HCT116 (cell line): ENCODE measurements around the gene SNRNP25. TPM values are rescaled to one million over a fixed set of nuclear protein-coding genes. Genes with fewer than 3 reads are reported as not detected.
A peak's percentile ranks its signal among the peaks of the same experiment; 100 is the strongest.

Source experiments
- ATAC-seq: fragments of 200-7000 bp; cut with Tn5 transposase; 2 replicates; pipeline ENCODE4 v1.9.1; 2020; ENCODE audit warnings: mild to moderate bottlenecking, moderate library complexity
- BruUV-seq: library from RNA; stranded (reverse); fragments of 400-500 nt; replicated peaks from 2 replicates; lab custom pipeline; 2021; lab: Mats Ljungman, UMichigan
- CTCF ChIA-PET: fragments of 300-600 bp; sonication (Branson Sonifier 250); formaldehyde crosslinking; loops from one replicate; lab custom pipeline; 2021; ENCODE audit warnings: antibody characterized with exemption; lab: Charles Lee
- POLR2A ChIA-PET: fragments of 300-600, 350-600 bp; sonication (Branson Sonifier 250); formaldehyde crosslinking; loops from one replicate; lab custom pipeline; 2021; ENCODE audit warnings: antibody characterized with exemption; lab: Charles Lee
- RAD21 ChIA-PET, 2 experiments: fragments of 300-600 bp; sonication (Branson Sonifier 250); formaldehyde crosslinking; loops; one replicate each; lab custom pipeline; 2023; ENCODE audit warnings: low total read pairs in 2 of 2; ENCODE audit not compliant: uncharacterized antibody in 2 of 2, unreplicated experiment in 2 of 2, low non-redundant PET in 1 of 2; lab: Charles Lee
- DNase-seq: peaks from one replicate; pipeline ENCODE4 v3.0.0-alpha.2; 2010; ENCODE audit warnings: low read depth, low spot score
- H2AFZ ChIP-seq: fragments of 200-600 bp; shearing (Covaris generic), sonication (generic); 2 replicates; pipeline ENCODE4 v1.6.1; 2017; ENCODE audit warnings: low read depth, mixed run types, mixed read lengths, antibody characterized with exemption, low read length; ENCODE audit not compliant: poor library complexity, severe bottlenecking
- H3K27ac ChIP-seq: 2 replicates; pipeline ENCODE4 v1.5.1; 2012; ENCODE audit warnings: low read depth, low read length
- H3K27me3 ChIP-seq: fragments of 200-600 bp; sonication (generic); 2 replicates; pipeline ENCODE4 v1.6.1; 2016; ENCODE audit warnings: mixed run types, low read length, mixed read lengths; ENCODE audit not compliant: insufficient read depth
- H3K36me3 ChIP-seq, 2 experiments: fragments of 200-500 bp in 1 of 2; fragments of 200-600 bp in 1 of 2; sonication (Bioruptor generic) in 1 of 2; sonication (generic) in 1 of 2; 2 replicates each; pipeline versions ENCODE4 v1.5.1 to v1.6.1; 2014 to 2016; ENCODE audit warnings: low read length in 2 of 2, inconsistent platforms in 1 of 2, mixed read lengths in 1 of 2, mixed run types in 1 of 2; ENCODE audit not compliant: insufficient read depth in 2 of 2, control insufficient read depth in 1 of 2
- H3K4me1 ChIP-seq, 2 experiments: fragments of 200-600 bp in 1 of 2; sonication (generic) in 1 of 2; 2 replicates each; pipeline versions ENCODE4 v1.5.1 to v1.6.1; 2012 to 2017; ENCODE audit warnings: low read length in 2 of 2, inconsistent platforms in 1 of 2, mild to moderate bottlenecking in 1 of 2, mixed read lengths in 1 of 2, mixed run types in 1 of 2, moderate library complexity in 1 of 2; ENCODE audit not compliant: insufficient read depth in 2 of 2, control insufficient read depth in 1 of 2
- H3K4me2 ChIP-seq: fragments of 200-600 bp; sonication (generic); 2 replicates; pipeline ENCODE4 v1.6.1; 2017; ENCODE audit warnings: mixed run types, low read length, mixed read lengths
- H3K4me3 ChIP-seq, 2 experiments: fragments of 200-600 bp in 1 of 2; sonication (generic) in 1 of 2; replicated peaks in 1 of 2; 2 replicates each; pipeline ENCODE4 v1.5.1; 2011 to 2016; ENCODE audit warnings: low read length in 2 of 2, control low read depth in 1 of 2, low read depth in 1 of 2, mild to moderate bottlenecking in 1 of 2, mixed read lengths in 1 of 2, mixed run types in 1 of 2
- H3K79me2 ChIP-seq: fragments of 200-600 bp; sonication (generic); 2 replicates; pipeline ENCODE4 v1.6.1; 2017; ENCODE audit warnings: mild to moderate bottlenecking, mixed run types, low read length, moderate library complexity, mixed read lengths; ENCODE audit not compliant: insufficient read depth
- H3K9ac ChIP-seq: fragments of 200-600 bp; sonication (generic); 2 replicates; pipeline ENCODE4 v1.6.1; 2016; ENCODE audit warnings: low read length, mixed read lengths
- H3K9me2 ChIP-seq: fragments of 200-600 bp; sonication (generic), shearing (Covaris generic); 2 replicates; pipeline ENCODE4 v1.6.1; 2017; ENCODE audit warnings: mixed run types, mild to moderate bottlenecking, moderate library complexity; ENCODE audit not compliant: insufficient read depth
- H3K9me3 ChIP-seq, 2 experiments: fragments of 200-500 bp in 1 of 2; fragments of 200-600 bp in 1 of 2; sonication (Bioruptor generic) in 1 of 2; sonication (generic) in 1 of 2; 2 replicates each; pipeline ENCODE4 v1.6.1; 2014 to 2017; ENCODE audit warnings: low read length in 2 of 2, mixed read lengths in 2 of 2, inconsistent platforms in 1 of 2, low read depth in 1 of 2, mild to moderate bottlenecking in 1 of 2, mixed run types in 1 of 2, moderate library complexity in 1 of 2; ENCODE audit not compliant: control insufficient read depth in 1 of 2, insufficient read depth in 1 of 2
- H4K20me1 ChIP-seq: fragments of 200-600 bp; sonication (generic), shearing (Covaris generic); 2 replicates; pipeline ENCODE4 v1.6.1; 2017; ENCODE audit warnings: mixed run types, mild to moderate bottlenecking, moderate library complexity; ENCODE audit not compliant: insufficient read depth
- CBX3 ChIP-seq: IDR thresholded peaks from 2 replicates; pipeline ENCODE4 v1.6.1; 2012; ENCODE audit warnings: low read depth
- CEBPB ChIP-seq: IDR thresholded peaks from 2 replicates; pipeline ENCODE4 v1.6.1; 2012; ENCODE audit warnings: low read depth
- EGR1 ChIP-seq: IDR thresholded peaks from 2 replicates; pipeline ENCODE4 v1.6.1; 2012; ENCODE audit warnings: low read depth
- ELF1 ChIP-seq: IDR thresholded peaks from 2 replicates; pipeline ENCODE4 v1.6.1; 2012; ENCODE audit warnings: low read depth, borderline replicate concordance
- EZH2 ChIP-seq: fragments of 200-600 bp; sonication (generic); IDR thresholded peaks from 2 replicates; pipeline ENCODE4 v1.6.1; 2017; ENCODE audit warnings: antibody characterized with exemption, mixed run types
- EZH2phosphoT487 ChIP-seq: fragments of 200-600 bp; IDR thresholded peaks from 2 replicates; pipeline ENCODE4 v1.6.1; 2018; ENCODE audit warnings: antibody characterized with exemption, borderline replicate concordance
- FOSL1 ChIP-seq: IDR thresholded peaks from 2 replicates; pipeline ENCODE4 v1.6.1; 2012; ENCODE audit warnings: low read depth
- JUND ChIP-seq: IDR thresholded peaks from 2 replicates; pipeline ENCODE4 v1.6.1; 2012
- POLR2A ChIP-seq: IDR thresholded peaks from 2 replicates; pipeline ENCODE4 v1.7.0; 2011; ENCODE audit warnings: borderline replicate concordance; ENCODE audit not compliant: insufficient read depth, insufficient read length; ENCODE audit errors: extremely low read depth
- RAD21 ChIP-seq: IDR thresholded peaks from 2 replicates; pipeline ENCODE4 v1.6.1; 2012; ENCODE audit warnings: low read depth, mild to moderate bottlenecking
- SIN3A ChIP-seq: IDR thresholded peaks from 2 replicates; pipeline ENCODE4 v1.6.1; 2012; ENCODE audit warnings: low read depth
- SP1 ChIP-seq: IDR thresholded peaks from 2 replicates; pipeline ENCODE4 v1.6.1; 2012; ENCODE audit warnings: low read depth
- SRF ChIP-seq: IDR thresholded peaks from 2 replicates; pipeline ENCODE4 v1.6.1; 2012; ENCODE audit warnings: low read depth
- TCF7L2 ChIP-seq: IDR thresholded peaks from 2 replicates; pipeline ENCODE4 v1.7.0; 2011; ENCODE audit warnings: borderline replicate concordance, inconsistent platforms; ENCODE audit not compliant: insufficient read depth, insufficient read length; ENCODE audit errors: extremely low read depth
- YY1 ChIP-seq: IDR thresholded peaks from 2 replicates; pipeline ENCODE4 v1.6.1; 2011; ENCODE audit warnings: low read length, low read depth, moderate library complexity, mild to moderate bottlenecking; ENCODE audit not compliant: insufficient replicate concordance; ENCODE audit errors: extremely low read depth
- ZBTB33 ChIP-seq: IDR thresholded peaks from 2 replicates; pipeline ENCODE4 v1.6.1; 2011; ENCODE audit warnings: mild to moderate bottlenecking, low read length, moderate library complexity; ENCODE audit not compliant: insufficient replicate concordance; ENCODE audit errors: extremely low read depth
- ZFX ChIP-seq: fragments of 450-650 bp; IDR thresholded peaks from 2 replicates; pipeline ENCODE4 v1.6.1; 2017
- ZNF274 ChIP-seq: fragments of 200-500 bp; sonication (Bioruptor generic); IDR thresholded peaks from 2 replicates; pipeline ENCODE4 v1.6.1; 2014; ENCODE audit warnings: mild to moderate bottlenecking, low read depth, low read length, inconsistent platforms
- intact Hi-C: fragments of 100-400 bp; cut with micrococcal nuclease; formaldehyde crosslinking; loops from 2 replicates; pipeline ENCODE4 v1.10.0; 2022
- total RNA-seq: library from RNA; stranded (reverse); gene quantifications from one replicate; pipeline ENCODE4 v1.2.1, GENCODE V29; 2021; ENCODE audit not compliant: unreplicated experiment
- TF ChIP-seq, protein P1 (sequence below): IDR thresholded peaks from 2 replicates; pipeline ENCODE4 v1.6.1; 2012

The SNRNP25 gene
- total RNA-seq, 1 experiment from 2014 or later: 24.5 TPM

DNA sequence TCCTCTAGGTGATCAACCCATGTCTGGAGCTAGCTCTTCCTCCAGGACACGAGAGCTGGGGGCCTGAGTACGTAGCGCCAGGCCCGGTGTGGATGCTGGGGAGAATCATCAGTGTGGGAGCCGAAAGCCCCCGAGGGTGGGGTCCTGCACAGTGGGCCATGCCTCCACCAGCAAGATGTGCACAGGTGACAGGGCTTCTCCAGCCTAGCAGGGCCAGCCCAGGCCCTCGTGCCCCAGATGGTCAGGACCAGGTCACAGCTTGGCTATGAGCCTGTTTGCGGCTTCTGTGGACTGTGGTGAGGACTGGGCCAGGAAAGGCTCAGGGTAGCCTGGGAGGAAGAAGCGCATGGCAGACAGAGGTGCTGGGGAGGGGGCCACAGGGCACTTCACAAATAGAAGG lies 32.2 kb downstream of the SNRNP25 start:
- Histone ChIP-seq H3K27ac (no peak overlapping the region), H4K20me1 (no peaks in the 10 kb centered on the region), H3K4me2 (no peak overlapping the region), H3K4me1 (no peaks in the 10 kb centered on the region), H3K4me3 (no peak overlapping the region), H3K9ac (no peak overlapping the region), H3K27me3 (no peaks in the 10 kb centered on the region), H3K36me3 (no peaks in the 10 kb centered on the region), H3K9me3 (no peaks in the 10 kb centered on the region), H3K9me2 (no peaks in the 10 kb centered on the region), H3K79me2 (no peaks in the 10 kb centered on the region), H2AFZ (no peak overlapping the region)
- BruUV-seq: TSS peak; percentile 44
- ChIA-PET RAD21 (no interaction called here), CTCF (no interaction called here), POLR2A (no interaction called here)
- DNase-seq: no peak
- intact Hi-C loops: no loop called here
- TF ChIP-seq EZH2phosphoT487 (no peak), YY1 (no peak), ZFX (no peak), POLR2A (no peak), ELF1 (no peak), SP1 (no peak), EZH2 (no peak), CBX3 (no peak), ZNF274 (no peak), FOSL1 (no peak)
- TF ChIP-seq, protein P1, sequence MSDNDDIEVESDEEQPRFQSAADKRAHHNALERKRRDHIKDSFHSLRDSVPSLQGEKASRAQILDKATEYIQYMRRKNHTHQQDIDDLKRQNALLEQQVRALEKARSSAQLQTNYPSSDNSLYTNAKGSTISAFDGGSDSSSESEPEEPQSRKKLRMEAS: no peak
- ATAC-seq: no peak

DNA sequence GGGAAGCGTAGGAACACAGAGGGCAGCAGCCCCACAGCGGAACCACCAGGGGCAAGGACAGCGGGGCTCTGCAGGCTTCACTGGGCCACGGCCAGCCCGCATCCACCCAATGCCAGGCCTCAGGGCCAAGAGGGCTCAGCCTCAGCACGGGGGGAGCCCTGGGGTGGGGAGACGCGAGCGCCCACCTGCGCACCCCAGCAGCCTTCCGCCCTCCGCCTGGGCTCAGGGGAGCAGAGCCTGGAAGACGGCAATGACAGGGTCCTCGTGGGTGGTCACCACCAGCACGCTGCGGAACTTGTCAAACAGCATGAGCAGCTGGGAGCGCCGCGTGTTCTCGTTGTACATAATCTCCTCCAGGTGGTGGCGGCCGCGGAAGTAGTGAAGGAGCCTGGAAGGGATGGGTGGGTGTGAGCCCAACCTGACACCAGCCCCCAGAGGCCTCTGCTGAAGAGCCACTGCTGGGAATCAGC lies 32.9 kb downstream of the SNRNP25 start:
- CTCF ChIA-PET: no interaction called here
- H3K4me2 ChIP-seq: no peak overlapping the region
- POLR2A ChIA-PET: no interaction called here
- no peaks in the 10 kb centered on the region for H3K36me3 ChIP-seq
- H3K79me2 ChIP-seq: no peaks in the 10 kb centered on the region
- ATAC-seq (no peak), DNase-seq (no peak)
- no TSS peak for BruUV-seq
- no peaks in the 10 kb centered on the region for H3K9me2 ChIP-seq
- H3K4me1 ChIP-seq: no peaks in the 10 kb centered on the region
- no peaks in the 10 kb centered on the region for H4K20me1 ChIP-seq
- intact Hi-C loops: no loop called here
- H3K27me3 ChIP-seq: no peaks in the 10 kb centered on the region
- no peak overlapping the region for H3K9ac ChIP-seq
- H3K4me3 ChIP-seq: no peak overlapping the region
- no peak overlapping the region for H3K27ac ChIP-seq
- RAD21 ChIA-PET: no interaction called here
- no peak overlapping the region for H2AFZ ChIP-seq
- no peaks in the 10 kb centered on the region for H3K9me3 ChIP-seq
- TF ChIP-seq FOSL1 (no peak), CEBPB (no peak), RAD21 (no peak), ZBTB33 (no peak), CBX3 (no peak), JUND (no peak), SIN3A (no peak), SRF (no peak), EZH2 (no peak), SP1 (no peak), ZNF274 (no peak), YY1 (no peak), ZFX (no peak), TCF7L2 (no peak), ELF1 (no peak), EGR1 (no peak)
